Epithelial cell of esophagus (primary cell): ENCODE results near the gene UNC13A.

ENCODE experiments used
- DNase-seq: peaks from one replicate; pipeline ENCODE4 v3.0.0; 2010; ENCODE audit warnings: low read depth
- H3K4me3 ChIP-seq: 2 replicates; pipeline ENCODE4 v1.5.1; 2011; ENCODE audit warnings: mild to moderate bottlenecking, low read length, control low read depth
- CTCF ChIP-seq: IDR thresholded peaks from 2 replicates; pipeline ENCODE4 v1.5.1; 2011; ENCODE audit warnings: low read depth, mild to moderate bottlenecking, low read length, control low read depth, inconsistent platforms; ENCODE audit not compliant: insufficient read depth; ENCODE audit errors: missing control alignments

Gene UNC13A

GRCh38 chr19:17721111-17721628, 33.0 kb upstream of the UNC13A start:
- H3K4me3 ChIP-seq = no peak overlapping the region
- DNase-seq = no peak
- no peak for TF ChIP-seq CTCF

GRCh38 chr19:17720440-17720839, 32.3 kb upstream of the UNC13A start:
- no peak for TF ChIP-seq CTCF
- no peak for DNase-seq
- H3K4me3 ChIP-seq = peak overlapping the region; percentile 68

- H3K4me3 ChIP-seq = peak overlapping the region; percentile 68
- peak; percentile 83 for DNase-seq
- no peak for TF ChIP-seq CTCF
Observed at GRCh38 chr19:17719730-17720400, 31.7 kb upstream of the UNC13A start.

- peak; percentile 30 for DNase-seq
- no peak for TF ChIP-seq CTCF
- peak within 1 kb of the TSS; percentile 68 for H3K4me3 ChIP-seq
Observed at GRCh38 chr19:17718947-17719711, 31.0 kb upstream of the UNC13A start, which contains the start of gene MAP1S. MAP1S (plus strand) TSS chr19:17719480; CDS start chr19:17719503, 23 bp downstream.

GRCh38 chr19:17718550-17718946, 30.4 kb upstream of the UNC13A start:
- no peak overlapping the region for H3K4me3 ChIP-seq
- TF ChIP-seq CTCF = no peak
- DNase-seq = peak; percentile 30

GRCh38 chr19:17716309-17716929, 28.3 kb upstream of the UNC13A start:
- DNase-seq = no peak
- H3K4me3 ChIP-seq = no peak overlapping the region
- no peak for TF ChIP-seq CTCF
